Trophoblast cell (in vitro differentiated cells and primary cell): Measurements from ENCODE around the gene AFF4.
A peak's percentile ranks its signal among the peaks of the same experiment; 100 is the strongest.

Experiments used
- DNase-seq, 2 donors: peaks; one replicate each; pipeline ENCODE4 v3.0.0-alpha.2; 2016
- H2AFZ ChIP-seq: 2 replicates; pipeline ENCODE4 v1.6.1; 2013; ENCODE audit warnings: low read length, moderate library complexity, mild to moderate bottlenecking; ENCODE audit not compliant: insufficient read depth, poor library complexity
- H2AK5ac ChIP-seq: 2 replicates; pipeline ENCODE4 v1.6.1; 2013; ENCODE audit warnings: mild to moderate bottlenecking, low read length
- H2BK120ac ChIP-seq: 2 replicates; pipeline ENCODE4 v1.6.1; 2013; ENCODE audit warnings: low read length, mild to moderate bottlenecking, moderate library complexity; ENCODE audit not compliant: insufficient read depth, poor library complexity
- H2BK12ac ChIP-seq: 2 replicates; pipeline ENCODE4 v1.6.1; 2013; ENCODE audit warnings: mild to moderate bottlenecking, low read length, moderate library complexity
- H2BK5ac ChIP-seq: 2 replicates; pipeline ENCODE4 v1.6.1; 2013; ENCODE audit warnings: low read length, low read depth, moderate library complexity, mild to moderate bottlenecking; ENCODE audit not compliant: poor library complexity
- H3K14ac ChIP-seq: 2 replicates; pipeline ENCODE4 v1.6.1; 2013; ENCODE audit warnings: mild to moderate bottlenecking, low read length
- H3K18ac ChIP-seq: 2 replicates; pipeline ENCODE4 v1.6.1; 2013; ENCODE audit warnings: mild to moderate bottlenecking, low read length
- H3K23ac ChIP-seq: 2 replicates; pipeline ENCODE4 v1.6.1; 2013; ENCODE audit warnings: low read length
- H3K27ac ChIP-seq: 2 replicates; pipeline ENCODE4 v1.5.1; 2013; ENCODE audit warnings: low read depth, mild to moderate bottlenecking, inconsistent platforms, low read length, moderate library complexity
- H3K27me3 ChIP-seq: 2 replicates; pipeline ENCODE4 v1.6.1; 2013; ENCODE audit warnings: inconsistent platforms, mild to moderate bottlenecking, low read length, moderate library complexity; ENCODE audit not compliant: insufficient read depth
- H3K36me3 ChIP-seq, 2 experiments: 1 replicate in 1 of 2; 2 replicates in 1 of 2; pipeline ENCODE4 v1.6.1; 2013; ENCODE audit warnings: low read length in 2 of 2, mild to moderate bottlenecking in 2 of 2, moderate library complexity in 1 of 2; ENCODE audit not compliant: insufficient read depth in 2 of 2, control insufficient read depth in 1 of 2
- H3K4ac ChIP-seq: 2 replicates; pipeline ENCODE4 v1.6.1; 2013; ENCODE audit warnings: low read depth, mild to moderate bottlenecking, low read length, moderate library complexity
- H3K4me1 ChIP-seq, 2 experiments: 1 replicate in 1 of 2; 2 replicates in 1 of 2; pipeline ENCODE4 v1.6.1; 2013; ENCODE audit warnings: low read length in 2 of 2, mild to moderate bottlenecking in 2 of 2, moderate library complexity in 1 of 2; ENCODE audit not compliant: insufficient read depth in 2 of 2, control insufficient read depth in 1 of 2
- H3K4me2 ChIP-seq: 2 replicates; pipeline ENCODE4 v1.6.1; 2013; ENCODE audit warnings: inconsistent platforms, mild to moderate bottlenecking, low read length, moderate library complexity
- H3K4me3 ChIP-seq: 2 replicates; pipeline ENCODE4 v1.5.1; 2013; ENCODE audit warnings: mild to moderate bottlenecking, low read depth, low read length, inconsistent platforms
- H3K79me1 ChIP-seq: one replicate; pipeline ENCODE4 v1.6.1; 2013; ENCODE audit warnings: low read length
- H3K79me2 ChIP-seq: 2 replicates; pipeline ENCODE4 v1.6.1; 2013; ENCODE audit warnings: low read length, mild to moderate bottlenecking; ENCODE audit not compliant: control insufficient read depth, insufficient read depth, poor library complexity
- H3K9ac ChIP-seq: 2 replicates; pipeline ENCODE4 v1.6.1; 2013; ENCODE audit warnings: mild to moderate bottlenecking, low read length
- H3K9me3 ChIP-seq: 2 replicates; pipeline ENCODE4 v1.6.1; 2013; ENCODE audit warnings: low read depth, mild to moderate bottlenecking, control low read depth, inconsistent platforms, low read length; ENCODE audit not compliant: insufficient read depth
- H4K12ac ChIP-seq: 2 replicates; pipeline ENCODE4 v1.6.1; 2013; ENCODE audit warnings: low read depth, mild to moderate bottlenecking, low read length, moderate library complexity
- H4K8ac ChIP-seq: 2 replicates; pipeline ENCODE4 v1.6.1; 2013; ENCODE audit warnings: low read depth, mild to moderate bottlenecking, low read length, moderate library complexity
- H4K91ac ChIP-seq: one replicate; pipeline ENCODE4 v1.6.1; 2013; ENCODE audit warnings: low read depth, mild to moderate bottlenecking, low read length, moderate library complexity
- WGBS: extraction: QIAGEN DNeasy Blood & Tissue Kit; methylation state at CpG from one replicate; pipeline ENCODE4 v1.1.7; 2013; ENCODE audit warnings: missing lambda C conversion rate; ENCODE audit not compliant: insufficient read length, insufficient coverage; ENCODE audit errors: extremely low coverage; 5-methylcytosine and 5-hydroxymethylcytosine counted together

The AFF4 gene

DNA sequence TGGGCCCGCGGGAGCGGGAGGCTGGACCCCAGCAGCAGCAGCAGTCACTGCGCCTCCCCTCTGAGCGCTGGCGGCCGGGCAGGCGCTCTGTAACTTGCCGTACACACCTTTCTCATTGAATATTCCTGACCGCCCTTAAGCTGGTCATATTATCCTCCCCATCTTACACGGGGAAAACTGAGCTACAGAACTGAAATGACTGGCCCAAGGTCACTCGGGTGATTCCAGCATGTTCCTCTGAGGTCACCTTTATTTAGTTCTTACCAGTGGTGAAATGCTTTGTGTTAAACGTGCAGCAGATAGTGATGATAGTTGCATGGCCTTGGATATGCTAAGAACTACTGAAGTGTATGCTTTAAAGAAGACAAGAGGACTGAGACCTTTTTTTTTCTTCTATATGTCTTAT, 96.4 kb downstream of the AFF4 start:
- peak overlapping the region; percentile 37 for H2BK120ac ChIP-seq
- peaks cover 6% of the 10 kb centered on the region for H3K79me2 ChIP-seq
- no CpG with 5 or more reads among the region's 13 CpGs for WGBS

DNA sequence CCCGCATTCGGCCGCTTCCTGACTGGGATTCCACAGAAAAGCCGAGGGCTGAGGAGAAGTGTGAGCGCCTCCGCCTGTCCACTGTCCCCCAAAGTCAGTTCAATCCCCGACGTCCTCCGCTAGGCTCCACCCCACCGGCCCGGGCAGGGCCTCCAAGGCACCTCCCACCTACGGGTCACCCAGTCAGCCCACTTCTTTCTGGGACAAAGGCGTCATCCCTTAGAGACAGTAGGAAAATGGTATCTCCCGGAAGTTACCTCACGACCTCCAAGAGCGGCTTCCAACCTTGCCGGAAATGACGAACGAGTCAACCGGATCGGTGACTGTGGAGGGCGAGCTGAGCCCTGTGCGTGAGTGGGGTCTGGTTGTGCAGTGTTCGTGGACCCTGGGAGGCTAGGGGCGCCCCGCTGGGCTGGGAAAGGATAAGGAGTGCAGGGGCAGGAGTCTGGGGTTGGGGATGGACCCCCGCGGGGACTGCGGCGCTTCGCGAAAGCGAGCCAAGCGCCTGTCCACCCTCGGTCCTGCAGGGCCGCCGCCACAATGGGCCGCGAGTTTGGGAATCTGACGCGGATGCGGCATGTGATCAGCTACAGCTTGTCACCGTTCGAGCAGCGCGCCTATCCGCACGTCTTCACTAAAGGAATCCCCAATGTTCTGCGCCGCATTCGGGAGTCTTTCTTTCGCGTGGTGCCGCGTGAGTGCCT, 96.9 kb downstream of the AFF4 start, which contains the start of the genes GDF9 and UQCRQ:
Gene GDF9, minus strand, starts transcription at position 128 of the 704 bp plus-strand sequence. CDS start 1,936 bp downstream, outside the sequence.
Gene UQCRQ, plus strand, starts transcription at position 301 of the 704 bp plus-strand sequence. Its CDS starts 240 bp downstream, at position 541.
- Histone ChIP-seq H3K79me2 (peaks cover 6% of the 10 kb centered on the region), H3K27ac (peak within 1 kb of the TSS; percentile 86), H3K4ac (peak within 1 kb of the TSS; percentile 93), H3K18ac (peak within 1 kb of the TSS; percentile 81), H4K12ac (peak within 1 kb of the TSS; percentile 84), H3K9me3 (no peaks in the 10 kb centered on the region), H3K14ac (peak within 1 kb of the TSS; percentile 79), H2BK12ac (peak within 1 kb of the TSS; percentile 41), H3K4me2 (peak within 1 kb of the TSS; percentile 74), H2BK120ac (peak within 1 kb of the TSS; percentile 37), H3K4me1 (peaks cover 5 to 12% of the 10 kb centered on the region in 2 experiments), H3K9ac (peak within 1 kb of the TSS; percentile 91), H4K91ac (peak within 1 kb of the TSS; percentile 80), H2AK5ac (peak within 1 kb of the TSS; percentile 88), H3K79me1 (peaks cover 12% of the 10 kb centered on the region), H3K23ac (no peak within 1 kb of the TSS), H4K8ac (peak within 1 kb of the TSS; percentile 90), H3K27me3 (no peaks in the 10 kb centered on the region), H2BK5ac (peak within 1 kb of the TSS; percentile 69), H3K4me3 (peak within 1 kb of the TSS; percentile 84), H3K36me3 (peaks cover 4 to 12% of the 10 kb centered on the region in 2 experiments), H2AFZ (peak within 1 kb of the TSS; percentile 68)
- no CpG with 5 or more reads among the region's 55 CpGs for WGBS
- peak; percentile 95 to 99 for DNase-seq

More for the DNA sequence above, 96.4 kb downstream of the AFF4 start:
- Histone ChIP-seq H3K27me3 (no peaks in the 10 kb centered on the region), H4K12ac (peak overlapping the region; percentile 84), H3K9ac (peak overlapping the region; percentile 91), H3K4me1 (peaks cover 5 to 12% of the 10 kb centered on the region in 2 experiments), H4K8ac (peak overlapping the region; percentile 70), H3K36me3 (peaks cover 7 to 17% of the 10 kb centered on the region in 2 experiments), H3K18ac (peak overlapping the region; percentile 81), H3K27ac (peak overlapping the region; percentile 34), H3K14ac (peak overlapping the region; percentile 50), H2AFZ (peak overlapping the region; percentile 68), H4K91ac (peak overlapping the region; percentile 23), H3K4me2 (peak overlapping the region; percentile 74), H2BK12ac (peak overlapping the region; percentile 41), H3K79me1 (peaks cover 12% of the 10 kb centered on the region), H3K4ac (peak overlapping the region; percentile 93), H3K9me3 (no peaks in the 10 kb centered on the region), H3K4me3 (peak overlapping the region; percentile 84), H3K23ac (no peak overlapping the region), H2BK5ac (peak overlapping the region; percentile 8), H2AK5ac (peak overlapping the region; percentile 88)
- DNase-seq: no peak

DNA sequence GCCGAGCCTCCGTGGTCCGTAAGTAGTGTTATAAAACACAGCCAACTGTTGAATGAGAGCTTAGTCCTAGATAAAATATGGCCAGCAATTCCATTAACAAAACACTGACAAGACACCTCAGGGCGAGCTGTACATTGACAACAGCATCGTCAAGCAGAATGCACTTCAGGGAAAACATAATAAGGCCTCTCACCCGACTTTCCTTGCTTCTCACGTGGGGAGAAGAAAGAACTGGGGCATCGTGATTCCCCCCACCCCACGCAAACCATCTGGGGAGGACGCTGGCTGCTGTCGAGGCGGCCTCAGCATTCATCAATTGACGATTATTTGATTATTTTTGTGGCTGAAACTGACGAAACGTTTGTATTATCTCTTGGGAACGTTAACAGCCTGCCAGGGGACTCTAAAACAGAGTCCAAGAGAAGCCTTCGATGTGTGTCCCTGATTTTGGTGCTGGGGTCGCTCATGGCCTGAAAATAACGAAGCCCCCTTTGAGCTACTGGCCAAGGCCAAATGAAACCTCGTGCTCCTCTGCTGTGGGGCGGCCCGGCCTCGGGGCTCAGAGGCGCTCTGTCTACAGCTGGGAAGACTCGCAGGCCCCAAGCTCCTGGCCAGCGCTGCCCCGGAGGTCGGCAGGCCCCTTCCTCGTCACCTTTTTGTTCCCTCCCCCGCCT, 97.6 kb downstream of the AFF4 start:
- Histone ChIP-seq H3K4me2 (peak overlapping the region; percentile 60), H3K36me3 (peaks cover 4 to 10% of the 10 kb centered on the region in 2 experiments), H3K79me2 (peaks cover 6% of the 10 kb centered on the region), H4K8ac (peak overlapping the region; percentile 90), H3K4ac (peak overlapping the region; percentile 18), H2BK5ac (peak overlapping the region; percentile 69), H3K4me1 (peaks cover 5 to 12% of the 10 kb centered on the region in 2 experiments), H3K9me3 (no peaks in the 10 kb centered on the region), H3K4me3 (no peak overlapping the region), H3K27me3 (no peaks in the 10 kb centered on the region), H4K91ac (peak overlapping the region; percentile 80), H2BK12ac (no peak overlapping the region), H2AFZ (peak overlapping the region; percentile 58), H3K14ac (peak overlapping the region; percentile 79), H3K79me1 (peaks cover 12% of the 10 kb centered on the region), H4K12ac (peak overlapping the region; percentile 73), H2BK120ac (peak overlapping the region; percentile 25), H3K27ac (peak overlapping the region; percentile 86), H3K9ac (peak overlapping the region; percentile 78), H3K18ac (peak overlapping the region; percentile 34), H2AK5ac (no peak overlapping the region), H3K23ac (no peak overlapping the region)
- no CpG with 5 or more reads among the region's 30 CpGs for WGBS
- DNase-seq: no peak

DNA sequence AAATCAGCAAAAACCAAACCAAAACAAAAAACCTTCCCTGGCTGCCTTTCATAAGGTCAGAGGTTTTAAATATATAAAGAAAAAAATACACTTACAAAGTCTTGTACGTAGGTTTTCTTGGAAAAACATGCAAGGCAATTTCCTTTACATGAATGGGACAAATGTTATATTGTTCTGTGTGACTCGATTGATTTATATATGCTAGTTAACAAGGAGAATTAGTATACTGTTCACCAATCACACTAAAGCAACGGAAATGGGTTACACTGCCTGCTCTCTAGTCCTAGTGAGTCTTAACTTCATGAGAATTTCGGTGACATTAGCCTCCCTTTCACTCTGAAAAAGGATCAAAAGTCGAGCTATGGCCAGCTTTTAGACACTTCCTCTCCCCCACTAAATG, 102.7 kb downstream of the AFF4 start:
- Histone ChIP-seq H2BK5ac (no peak overlapping the region), H2BK12ac (no peak overlapping the region), H2BK120ac (no peak overlapping the region), H3K23ac (no peak overlapping the region), H2AK5ac (no peak overlapping the region), H4K8ac (no peak overlapping the region), H3K18ac (no peak overlapping the region), H3K9ac (no peak overlapping the region), H4K12ac (no peak overlapping the region), H4K91ac (no peak overlapping the region), H3K4me1 (peaks cover 1 to 4% of the 10 kb centered on the region in 2 experiments), H3K27me3 (no peaks in the 10 kb centered on the region), H3K9me3 (no peaks in the 10 kb centered on the region), H3K4me2 (no peak overlapping the region), H3K79me1 (peaks cover under 1% of the 10 kb centered on the region), H3K27ac (no peak overlapping the region), H3K79me2 (no peaks in the 10 kb centered on the region), H3K36me3 (no peaks in the 10 kb centered on the region), H2AFZ (no peak overlapping the region), H3K14ac (no peak overlapping the region), H3K4ac (no peak overlapping the region), H3K4me3 (no peak overlapping the region)
- no peak for DNase-seq
- no CpG with 5 or more reads among the region's 5 CpGs for WGBS
